GM21423 (cell line): ENCODE measurements around the gene CENPF.
"Not testable (repeated sequence)": the region's sequence is repeated elsewhere in the genome, so short reads cannot be mapped to it uniquely, and the experiment has no call there.

Source experiments
- ATAC-seq: cut with Tn5 transposase; IDR thresholded peaks from one replicate; pipeline ENCODE4 v1.9.1; 2021; ENCODE audit warnings: mild to moderate bottlenecking, moderate library complexity; ENCODE audit not compliant: unreplicated experiment

The CENPF gene

DNA sequence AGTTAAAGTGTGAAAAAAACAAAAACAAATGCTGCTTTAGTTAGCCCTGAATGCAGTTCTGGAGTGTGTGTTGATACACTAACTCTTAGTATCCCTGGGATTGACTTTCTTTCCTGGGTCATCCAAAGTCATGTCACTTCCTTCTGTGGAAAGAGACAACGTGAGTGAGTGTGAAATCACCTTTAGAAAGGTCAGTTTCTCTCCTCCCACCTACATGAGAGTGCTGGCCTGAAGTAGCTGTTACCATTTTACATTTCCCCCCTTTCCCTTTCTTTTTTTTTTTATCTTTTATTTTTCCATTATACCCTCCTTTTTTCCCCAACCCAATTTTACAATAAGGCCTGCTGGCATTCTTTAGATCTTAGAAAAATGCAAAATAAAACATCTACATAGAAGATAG, 55.2 kb downstream of the CENPF start:
- no peak for ATAC-seq

DNA sequence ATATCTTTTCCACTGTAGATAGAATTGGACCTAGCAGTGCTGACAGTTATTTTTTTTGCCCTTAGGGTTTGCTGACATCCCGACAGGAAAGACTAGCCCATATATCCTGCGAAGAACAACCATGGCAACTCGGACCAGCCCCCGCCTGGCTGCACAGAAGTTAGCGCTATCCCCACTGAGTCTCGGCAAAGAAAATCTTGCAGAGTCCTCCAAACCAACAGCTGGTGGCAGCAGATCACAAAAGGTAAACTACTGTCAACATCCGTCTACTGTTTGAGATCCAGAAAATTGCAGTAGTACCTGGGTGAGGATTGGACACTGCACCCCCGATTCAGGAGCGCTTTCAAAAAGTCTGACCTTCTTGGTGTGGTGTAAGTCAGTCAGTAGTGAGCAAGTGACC, 55.8 kb downstream of the CENPF start:
- no peak for ATAC-seq

DNA sequence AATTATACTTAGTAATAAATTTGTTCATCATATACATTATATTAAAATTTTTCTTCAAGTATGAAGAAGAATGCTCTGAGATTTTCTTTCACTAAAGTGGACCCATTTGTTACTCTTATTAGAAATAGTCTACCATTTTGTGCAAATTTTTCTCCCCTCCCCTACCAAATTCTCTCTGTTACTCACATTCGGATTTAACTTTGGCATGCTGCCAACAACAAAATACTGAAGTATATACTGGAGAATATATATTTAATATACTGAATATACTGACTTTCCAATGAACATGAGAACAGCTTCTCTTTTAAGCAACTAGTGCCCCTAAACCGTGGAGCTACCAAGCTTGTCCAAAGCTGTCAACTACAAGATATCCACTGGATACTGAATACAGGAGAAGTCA, 57.2 kb downstream of the CENPF start:
- ATAC-seq = no peak

DNA sequence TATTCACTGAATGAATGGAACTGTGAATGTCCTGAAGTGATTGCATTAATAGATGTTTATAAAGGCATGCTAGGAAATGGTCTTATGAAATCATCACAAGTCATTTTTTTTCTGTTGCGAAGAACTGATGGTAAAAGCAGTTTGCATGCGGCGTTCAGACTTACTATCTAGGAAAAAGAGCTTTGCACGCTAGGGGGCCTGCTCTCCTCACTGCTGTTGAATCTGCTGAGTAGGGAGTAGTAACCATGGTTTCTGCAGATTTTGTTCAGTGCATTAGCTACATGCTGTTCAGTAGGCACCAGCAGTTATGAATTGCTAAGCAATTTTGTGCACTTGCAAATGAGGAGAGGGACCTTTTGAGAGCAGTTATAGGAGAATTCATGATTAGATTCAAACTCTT, 57.9 kb downstream of the CENPF start:
- ATAC-seq = no peak

DNA sequence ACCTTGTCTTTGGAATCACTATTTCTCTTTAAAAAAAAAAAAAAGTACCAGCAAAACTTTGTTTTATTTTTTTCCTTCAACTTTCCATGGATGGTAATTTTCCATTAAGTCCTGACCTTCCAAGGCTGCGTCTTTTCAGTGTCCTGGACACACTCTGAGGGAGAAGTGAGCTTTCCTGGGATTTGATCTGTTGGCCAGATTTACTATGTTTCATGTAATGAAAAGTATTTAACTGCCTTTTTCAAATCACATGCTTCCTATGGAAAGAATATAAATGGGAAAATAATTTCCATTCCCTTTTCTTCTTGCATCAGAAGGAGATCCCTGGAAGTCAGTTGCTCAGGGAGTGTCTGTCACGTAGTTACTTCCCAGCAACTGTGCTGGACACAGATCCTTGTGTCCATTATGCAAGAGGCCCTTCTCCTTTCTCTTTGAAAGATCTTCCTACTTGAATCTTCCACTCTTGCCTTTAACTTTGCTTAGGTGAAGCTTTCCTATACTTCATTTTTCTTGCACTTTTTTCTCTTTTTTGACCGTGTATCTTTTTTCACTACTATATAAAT, 59.3 kb downstream of the CENPF start:
- ATAC-seq = no peak

DNA sequence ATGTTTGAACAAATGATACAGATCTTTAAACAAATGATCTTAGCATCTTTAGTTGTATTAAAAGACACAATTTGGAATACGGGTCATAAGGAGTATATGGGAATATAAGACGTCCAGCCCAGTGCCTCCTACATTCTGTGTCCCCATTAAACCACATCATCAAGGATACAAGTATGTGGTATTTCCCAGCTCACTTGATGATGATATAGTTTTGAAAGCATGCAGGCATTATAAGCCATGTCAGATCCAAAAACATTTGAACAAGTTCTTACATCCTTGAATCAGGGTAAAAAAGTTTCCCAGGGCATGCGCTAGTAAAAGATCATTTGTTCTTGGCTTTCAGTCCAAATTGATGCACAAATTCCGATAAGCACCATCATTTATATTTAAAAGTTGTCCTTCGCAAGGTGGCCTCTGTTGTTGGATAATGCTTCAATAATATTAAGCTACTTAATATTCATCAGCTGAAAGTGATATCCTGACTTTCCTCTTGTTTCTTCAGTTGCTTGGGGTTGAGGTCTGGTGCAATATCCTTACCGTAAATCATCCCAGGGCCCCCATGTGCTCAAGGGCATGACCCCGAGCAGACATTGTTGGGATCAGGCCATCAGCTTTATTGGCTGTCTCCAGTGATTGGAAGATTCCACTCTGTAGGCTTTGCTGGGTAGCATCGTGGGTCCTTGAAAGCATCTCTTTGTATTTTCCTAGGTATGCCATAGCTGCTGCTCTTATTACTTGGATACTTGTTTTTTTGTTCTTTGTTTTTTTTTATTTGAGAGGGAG, 61.8 kb downstream of the CENPF start:
- ATAC-seq = no peak

DNA sequence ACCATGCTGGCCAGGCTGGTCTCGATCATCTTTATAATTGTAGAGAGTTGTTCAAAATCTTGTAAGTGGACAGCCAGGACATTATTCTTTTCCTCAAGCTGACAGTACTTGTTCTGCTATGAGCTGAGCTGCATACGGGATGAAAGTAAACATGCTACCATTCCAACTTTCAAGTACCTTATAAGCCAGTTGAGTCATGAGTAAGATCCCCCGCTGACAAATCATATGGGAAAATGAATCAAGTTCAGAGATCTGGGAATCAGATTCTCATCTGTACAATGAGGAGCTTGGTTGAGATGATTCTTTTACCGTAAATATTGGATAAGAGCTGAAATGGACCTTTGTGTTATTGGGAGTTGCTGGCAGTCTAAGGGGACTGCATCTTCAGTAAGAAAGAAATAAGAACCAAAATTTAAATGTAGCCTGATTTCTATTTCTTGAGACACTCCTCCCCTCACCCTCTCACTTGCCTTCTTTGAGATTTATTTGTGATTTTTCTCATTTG, 62.7 kb downstream of the CENPF start:
- ATAC-seq = no peak

DNA sequence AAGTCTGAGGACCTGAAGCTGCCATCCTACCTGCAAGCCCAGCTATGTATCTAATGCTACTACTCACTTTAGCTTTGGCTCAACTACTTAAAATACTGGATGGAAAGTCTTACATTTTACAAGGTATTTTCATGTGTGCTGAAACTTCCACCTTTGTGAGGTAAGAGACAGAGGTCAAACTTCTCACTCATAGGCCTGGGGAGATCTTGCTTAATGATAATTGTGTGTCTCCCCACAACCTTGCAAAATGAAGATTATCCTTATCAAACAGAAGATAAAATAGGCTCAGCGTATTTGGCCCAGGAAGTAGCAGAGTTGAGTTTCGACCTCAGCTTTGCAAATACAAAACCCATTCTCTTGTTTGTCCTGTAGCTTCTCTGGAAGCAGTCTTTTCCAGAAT, 63.7 kb downstream of the CENPF start:
- no peak for ATAC-seq

DNA sequence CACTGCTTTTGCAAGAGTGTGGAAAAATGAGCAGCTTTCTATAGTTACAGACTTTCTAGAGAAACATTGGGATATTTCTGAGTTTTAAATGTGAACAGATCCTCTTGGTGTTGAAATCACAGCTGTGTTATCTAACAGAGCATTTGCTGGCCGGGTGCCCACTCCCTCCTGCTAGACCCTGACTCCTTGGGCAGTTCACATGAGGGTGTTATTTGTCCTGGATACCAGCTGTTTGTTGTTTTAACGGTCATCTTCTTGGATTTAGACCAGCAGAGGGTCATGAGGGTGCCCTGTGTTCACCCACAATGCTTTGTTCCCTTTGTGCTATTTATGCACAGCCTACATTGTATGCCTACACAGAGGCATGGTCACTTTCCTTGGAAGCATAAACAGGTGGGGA, 67.1 kb downstream of the CENPF start:
- no peak for ATAC-seq

DNA sequence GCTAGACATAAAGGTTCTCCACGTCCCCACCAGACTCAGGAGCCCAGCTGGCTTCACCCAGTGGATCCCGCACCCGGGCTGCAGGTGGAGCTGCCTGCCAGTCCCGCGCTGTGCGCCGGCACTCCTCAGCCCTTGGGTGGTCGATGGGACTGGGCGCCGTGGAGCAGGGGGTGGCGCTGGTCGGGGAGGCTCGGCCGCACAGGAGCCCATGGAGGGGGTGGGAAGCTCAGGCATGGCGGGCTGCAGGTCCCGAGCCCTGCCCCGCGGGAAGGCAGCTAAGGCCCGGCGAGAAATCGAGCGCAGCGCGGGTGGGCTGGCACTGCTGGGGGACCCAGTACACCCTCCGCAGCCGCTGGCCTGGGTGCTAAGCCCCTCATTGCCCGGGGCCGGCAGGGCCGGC, 70.0 kb downstream of the CENPF start:
- not testable (repeated sequence) for ATAC-seq

DNA sequence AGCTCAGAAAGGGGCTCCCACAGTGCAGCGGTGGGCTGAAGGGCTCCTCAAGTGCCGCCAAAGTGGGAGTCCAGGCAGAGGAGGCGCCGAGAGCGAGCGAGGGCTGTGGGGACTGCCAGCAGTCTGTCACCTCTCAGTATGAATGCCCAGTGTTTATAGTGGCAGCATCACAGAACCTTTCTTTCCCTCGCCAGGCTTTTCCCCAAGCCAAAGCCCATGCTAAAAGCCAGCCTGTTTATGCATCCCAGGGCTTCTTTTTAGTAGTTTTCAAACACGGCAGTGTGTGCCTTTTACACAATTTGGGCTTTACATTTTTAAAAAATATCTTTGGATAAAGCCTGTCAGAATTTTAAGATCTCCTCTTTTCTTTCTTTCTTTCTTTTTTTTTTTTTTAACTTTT, 70.6 kb downstream of the CENPF start:
- no peak for ATAC-seq

DNA sequence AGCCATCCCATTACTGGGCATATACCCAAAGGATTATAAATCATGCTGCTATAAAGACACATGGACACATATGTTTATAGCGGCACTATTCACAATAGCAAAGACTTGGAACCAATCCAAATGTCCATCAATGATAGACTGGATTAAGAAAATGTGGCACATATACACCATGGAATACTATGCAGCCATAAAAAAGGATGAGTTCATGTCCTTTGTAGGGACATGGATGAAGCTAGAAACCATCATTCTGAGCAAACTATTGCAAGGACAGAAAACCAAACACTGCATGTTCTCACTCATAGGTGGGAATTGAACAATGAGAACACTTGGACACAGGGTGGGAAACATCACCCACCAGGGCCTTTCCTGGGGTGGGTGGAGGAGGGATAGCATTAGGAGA, 72.5 kb downstream of the CENPF start:
- not testable (repeated sequence) for ATAC-seq

DNA sequence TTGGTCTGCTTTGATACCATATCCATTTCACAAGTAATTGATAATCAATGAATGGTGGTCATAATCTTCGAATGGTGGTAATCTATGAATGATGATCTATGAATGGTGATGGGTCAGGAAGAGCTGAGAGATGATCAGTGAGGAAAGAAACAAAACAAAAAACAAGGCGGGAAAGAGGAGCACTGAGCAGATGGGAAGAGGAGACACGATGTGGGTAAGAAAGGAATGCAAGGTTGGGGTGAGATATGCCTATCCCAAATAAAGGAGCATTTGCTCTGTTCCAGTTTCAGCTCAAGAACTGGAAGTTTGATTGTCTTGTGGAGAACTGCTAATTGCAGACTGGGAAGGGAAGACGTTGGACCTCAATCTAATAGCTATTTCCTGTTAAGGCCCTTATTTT, 73.8 kb downstream of the CENPF start:
- ATAC-seq = no peak

DNA sequence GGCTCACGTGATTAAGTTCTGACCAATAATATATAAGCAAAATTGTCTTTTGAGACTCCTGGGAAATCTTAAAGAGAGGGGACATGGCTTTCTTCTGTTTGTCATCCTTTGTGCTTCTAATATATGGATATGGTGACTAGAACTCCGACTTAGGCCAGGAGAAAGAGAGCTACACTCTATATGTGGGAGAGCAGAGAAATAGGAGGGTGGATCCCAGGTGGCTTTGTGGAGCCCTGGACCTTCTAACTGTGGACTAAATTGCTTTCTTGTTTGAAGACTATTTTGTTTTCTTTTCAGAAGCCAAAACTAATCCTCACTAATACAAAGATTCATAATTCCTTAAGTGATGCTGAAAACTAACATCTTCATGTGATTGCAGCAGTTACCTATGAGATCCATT, 75.0 kb downstream of the CENPF start:
- no peak for ATAC-seq

DNA sequence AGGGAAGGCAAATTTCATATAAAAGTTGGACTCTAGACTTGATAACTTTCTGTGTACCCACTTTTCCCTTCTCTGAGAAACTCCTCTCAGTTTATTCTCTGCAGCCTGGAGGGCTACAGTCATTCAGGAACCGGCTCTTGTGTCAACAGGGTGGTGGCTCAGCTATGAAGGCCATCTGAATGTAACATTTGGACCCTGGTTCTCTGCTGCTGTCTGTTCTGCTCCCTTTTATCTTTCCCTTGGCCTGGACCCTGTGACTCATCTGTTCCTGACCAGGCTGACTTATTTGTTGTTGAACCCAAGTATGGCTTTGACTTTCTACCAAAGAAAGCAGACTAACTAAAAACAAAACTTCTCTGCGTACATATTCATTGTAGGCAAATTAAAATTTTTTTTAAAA, 75.4 kb downstream of the CENPF start:
- no peak for ATAC-seq

DNA sequence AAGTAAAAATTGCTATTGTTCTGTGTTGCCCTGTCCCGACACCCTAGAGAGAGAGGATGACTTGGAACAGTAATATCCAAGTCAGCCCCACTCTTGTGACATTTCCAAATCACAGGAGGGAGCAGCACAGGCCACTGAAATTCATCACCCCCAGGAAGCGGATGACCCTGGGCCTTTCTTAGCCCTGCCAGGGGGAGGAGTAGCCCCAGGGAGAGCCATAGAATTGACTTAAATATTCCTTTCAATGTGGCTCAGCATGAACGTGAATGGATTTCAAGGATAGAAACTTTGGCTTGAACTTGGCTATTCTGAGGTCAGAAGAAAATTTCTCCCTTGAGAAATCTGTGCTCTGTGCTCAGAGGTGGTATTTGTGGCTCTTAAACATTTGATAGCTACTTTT, 80.6 kb downstream of the CENPF start:
- no peak for ATAC-seq

DNA sequence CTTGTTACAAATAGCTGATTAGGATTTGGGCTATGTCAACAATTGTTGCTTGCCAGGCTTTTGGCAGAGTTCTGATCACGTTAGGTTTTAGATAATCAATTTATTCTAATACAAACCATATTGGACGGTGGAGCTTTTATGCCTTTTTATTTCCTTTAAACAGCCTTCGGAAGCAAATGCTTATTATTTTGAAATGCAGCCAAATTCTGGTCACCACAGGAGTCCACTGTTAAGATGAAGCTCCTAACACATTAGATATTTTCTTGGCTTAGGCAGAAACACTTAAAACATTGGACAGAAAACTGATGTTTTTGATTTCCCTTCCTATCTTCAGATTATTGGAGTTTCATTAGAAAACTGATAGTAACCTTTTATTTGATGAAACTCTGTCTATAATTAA, 82.9 kb downstream of the CENPF start:
- ATAC-seq = no peak

DNA sequence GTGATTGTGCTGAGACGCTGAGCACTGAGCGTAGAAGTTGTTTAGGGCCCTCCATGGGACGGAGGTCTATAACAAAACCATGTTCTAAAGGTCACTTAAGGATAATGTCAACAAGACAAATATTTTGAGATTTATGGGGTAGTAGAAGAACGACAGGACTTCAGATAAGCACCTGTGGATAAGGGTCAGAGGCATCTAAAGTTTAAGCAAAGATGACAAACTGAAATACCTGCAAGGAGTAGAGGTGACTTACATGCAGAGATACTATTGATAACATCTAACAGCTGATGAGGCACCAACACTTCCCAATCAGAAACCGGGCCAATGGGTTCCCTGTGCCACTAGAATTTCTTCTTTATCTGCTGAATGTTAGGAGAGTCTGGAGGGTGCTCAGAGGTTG, 83.5 kb downstream of the CENPF start:
- ATAC-seq = no peak

DNA sequence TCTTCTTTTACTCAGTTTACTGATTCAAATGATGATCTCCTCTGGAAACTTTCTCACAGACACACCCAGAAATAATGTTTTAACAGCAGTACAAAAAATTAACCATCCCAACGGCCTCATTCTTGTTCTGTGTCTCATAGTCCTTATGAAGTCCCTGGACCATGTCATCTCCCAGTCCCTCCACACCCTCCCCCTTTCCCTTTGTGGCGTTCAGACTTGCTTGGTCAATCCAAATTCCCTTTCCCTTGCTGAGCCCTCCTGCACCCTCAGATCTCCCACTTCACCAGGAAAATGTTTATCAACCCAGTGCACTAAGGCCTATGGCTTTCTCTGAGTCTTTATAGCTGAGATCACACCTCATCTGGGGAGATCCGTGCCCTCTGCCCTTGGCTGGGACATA, 85.9 kb downstream of the CENPF start:
- no peak for ATAC-seq

DNA sequence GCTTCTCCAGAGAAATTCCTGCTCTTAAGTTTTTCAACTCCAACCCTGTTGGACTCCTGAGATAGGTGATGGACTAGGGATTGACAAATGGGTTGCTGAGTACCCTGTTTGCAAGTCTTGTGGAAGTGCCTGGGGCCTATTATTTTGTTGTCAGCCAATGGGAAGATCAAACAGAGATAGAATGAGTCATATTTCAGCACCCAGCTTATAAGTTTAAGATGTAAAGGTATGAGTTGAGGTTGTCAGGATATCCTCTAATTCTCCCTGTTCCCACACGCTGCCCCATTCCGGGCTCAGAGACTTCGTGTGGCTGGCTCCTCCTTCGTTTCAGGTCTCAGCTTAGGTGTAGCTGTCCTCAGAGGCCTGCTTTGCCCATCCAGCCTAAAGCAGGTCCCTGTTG, 91.8 kb downstream of the CENPF start:
- ATAC-seq = no peak

DNA sequence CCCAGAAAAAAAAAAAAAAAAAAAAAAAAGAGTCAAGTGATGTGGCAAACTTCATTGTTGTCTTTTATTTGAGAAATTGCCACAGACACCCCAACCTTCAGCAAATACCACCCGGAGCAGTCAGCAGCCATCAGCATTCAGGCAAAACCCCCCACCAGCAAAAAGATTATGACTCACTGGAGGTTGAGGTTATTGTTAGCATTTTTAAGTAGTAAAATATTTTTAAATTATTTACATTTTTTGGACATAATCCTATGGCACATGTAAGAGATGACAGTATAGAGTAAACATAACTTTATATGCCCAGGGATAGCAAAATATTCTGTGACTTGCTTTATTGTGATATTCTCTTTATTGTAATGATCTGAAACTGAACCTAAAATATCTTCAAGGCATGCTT, 95.6 kb downstream of the CENPF start:
- no peak for ATAC-seq

DNA sequence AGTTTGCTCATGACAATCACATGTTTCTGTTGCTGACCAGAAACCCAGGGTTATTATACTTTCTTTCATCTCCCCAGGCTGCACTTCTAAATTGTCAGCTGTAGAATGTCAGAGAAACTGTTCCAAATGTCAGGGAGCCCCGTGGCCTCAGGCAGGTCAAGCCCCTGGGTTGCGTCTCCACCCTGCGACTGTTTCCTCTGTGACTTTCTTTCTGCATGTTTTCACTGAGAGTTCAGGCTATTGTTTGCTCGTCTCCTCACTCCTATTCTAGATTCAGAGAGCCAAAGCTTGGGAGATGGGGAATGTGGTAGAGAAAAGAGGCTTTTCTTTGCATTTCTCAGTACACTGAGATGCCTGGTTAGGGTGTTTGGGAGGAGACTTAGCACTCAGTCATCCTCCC, 97.4 kb downstream of the CENPF start:
- no peak for ATAC-seq

DNA sequence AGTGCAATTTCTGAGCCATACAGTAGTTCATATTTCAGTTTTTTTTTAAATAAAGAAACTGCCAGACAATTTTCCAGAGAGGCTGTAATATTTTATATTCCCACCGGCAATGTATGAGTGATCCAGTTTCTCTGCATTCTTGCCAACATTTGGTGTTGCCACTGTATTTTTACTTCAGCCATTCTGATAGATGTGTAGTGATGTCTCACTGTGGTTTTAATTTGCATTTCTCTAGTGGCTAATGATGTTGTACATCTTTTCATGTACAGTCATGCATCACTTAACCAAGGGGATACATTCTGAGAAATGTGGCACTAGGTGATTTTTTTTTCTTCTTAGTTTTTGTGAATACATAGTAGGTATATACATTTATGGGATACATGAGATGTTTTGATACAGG, 99.6 kb downstream of the CENPF start:
- ATAC-seq = no peak
